H9 (cell line): ENCODE results near the gene CHD9. TPM values are rescaled to one million over a fixed set of nuclear protein-coding genes. Genes with fewer than 3 reads are reported as not detected.

Source experiments
- DNase-seq: peaks from one replicate; pipeline ENCODE4 v3.0.0-alpha.2; 2017
- H2AFZ ChIP-seq: one replicate; pipeline ENCODE4 v1.6.1; 2013; ENCODE audit warnings: mild to moderate bottlenecking, low read length, control low read depth, moderate library complexity
- H2AK5ac ChIP-seq: 2 replicates; pipeline ENCODE4 v1.6.1; 2013; ENCODE audit warnings: low read length, control low read depth, mixed read lengths; ENCODE audit not compliant: insufficient read length
- H2BK120ac ChIP-seq: one replicate; pipeline ENCODE4 v1.6.1; 2013; ENCODE audit warnings: low read depth, mild to moderate bottlenecking, low read length, control low read depth, inconsistent platforms; ENCODE audit not compliant: poor library complexity, severe bottlenecking
- H2BK12ac ChIP-seq: 2 replicates; pipeline ENCODE4 v1.6.1; 2013; ENCODE audit warnings: low read length, control low read depth, mixed read lengths, low read depth; ENCODE audit not compliant: insufficient read length
- H2BK15ac ChIP-seq: 2 replicates; pipeline ENCODE4 v1.6.1; 2013; ENCODE audit warnings: low read depth, low read length, control low read depth
- H2BK20ac ChIP-seq: one replicate; pipeline ENCODE4 v1.6.1; 2013; ENCODE audit warnings: low read depth, mild to moderate bottlenecking, low read length, control low read depth, inconsistent platforms; ENCODE audit not compliant: poor library complexity, severe bottlenecking
- H2BK5ac ChIP-seq: 2 replicates; pipeline ENCODE4 v1.6.1; 2013; ENCODE audit warnings: low read length, control low read depth, mixed read lengths; ENCODE audit not compliant: insufficient read length
- H3K14ac ChIP-seq: 2 replicates; pipeline ENCODE4 v1.6.1; 2013; ENCODE audit warnings: low read length, control low read depth; ENCODE audit not compliant: insufficient read depth
- H3K18ac ChIP-seq: 2 replicates; pipeline ENCODE4 v1.6.1; 2013; ENCODE audit warnings: low read depth, mild to moderate bottlenecking, mixed read lengths, low read length, control low read depth; ENCODE audit not compliant: insufficient read length
- H3K23ac ChIP-seq: 2 replicates; pipeline ENCODE4 v1.6.1; 2013; ENCODE audit warnings: low read length, control low read depth, mixed read lengths, low read depth; ENCODE audit not compliant: insufficient read length
- H3K23me2 ChIP-seq: 2 replicates; pipeline ENCODE4 v1.6.1; 2013; ENCODE audit warnings: low read depth, mild to moderate bottlenecking, mixed read lengths, low read length, control low read depth; ENCODE audit not compliant: insufficient read length, poor library complexity, severe bottlenecking
- H3K27ac ChIP-seq: 2 replicates; pipeline ENCODE4 v1.5.1; 2013; ENCODE audit warnings: low read length, control low read depth, mixed read lengths, low read depth; ENCODE audit not compliant: insufficient read length
- H3K27me3 ChIP-seq: 2 replicates; pipeline ENCODE4 v1.6.1; 2013; ENCODE audit warnings: low read length, control low read depth, inconsistent platforms; ENCODE audit not compliant: insufficient read depth
- H3K4ac ChIP-seq: 2 replicates; pipeline ENCODE4 v1.6.1; 2013; ENCODE audit warnings: low read depth, mild to moderate bottlenecking, control low read depth, inconsistent platforms, low read length, moderate library complexity
- H3K4me1 ChIP-seq: 2 replicates; pipeline ENCODE4 v1.6.1; 2013; ENCODE audit warnings: low read length, control low read depth, inconsistent platforms; ENCODE audit not compliant: insufficient read depth
- H3K4me2 ChIP-seq: 2 replicates; pipeline ENCODE4 v1.6.1; 2013; ENCODE audit warnings: low read length, control low read depth, mixed read lengths; ENCODE audit not compliant: insufficient read length, insufficient read depth
- H3K56ac ChIP-seq: 2 replicates; pipeline ENCODE4 v1.6.1; 2013; ENCODE audit warnings: low read depth, mild to moderate bottlenecking, mixed read lengths, low read length, control low read depth; ENCODE audit not compliant: insufficient read length
- H3K79me1 ChIP-seq: 2 replicates; pipeline ENCODE4 v1.6.1; 2013; ENCODE audit warnings: low read depth, mild to moderate bottlenecking, moderate library complexity, low read length, control low read depth, inconsistent platforms; ENCODE audit not compliant: insufficient read depth, poor library complexity, severe bottlenecking
- H3K79me2 ChIP-seq: 2 replicates; pipeline ENCODE4 v1.6.1; 2013; ENCODE audit warnings: low read length, control low read depth, inconsistent platforms; ENCODE audit not compliant: insufficient read depth
- H3K9ac ChIP-seq: 2 replicates; pipeline ENCODE4 v1.6.1; 2013; ENCODE audit warnings: low read length, control low read depth, mixed read lengths; ENCODE audit not compliant: insufficient read length; ENCODE audit errors: extremely low read depth
- H3K9me3 ChIP-seq: one replicate; pipeline ENCODE4 v1.6.1; 2013; ENCODE audit warnings: low read depth, low read length, inconsistent platforms; ENCODE audit not compliant: control insufficient read depth
- H3T11ph ChIP-seq: one replicate; pipeline ENCODE4 v1.6.1; 2013; ENCODE audit warnings: mild to moderate bottlenecking, low read length, control low read depth, inconsistent platforms
- H4K20me1 ChIP-seq: one replicate; pipeline ENCODE4 v1.6.1; 2013; ENCODE audit not compliant: control insufficient read depth, insufficient read length, insufficient read depth
- H4K5ac ChIP-seq: 2 replicates; pipeline ENCODE4 v1.6.1; 2013; ENCODE audit warnings: low read depth, mild to moderate bottlenecking, mixed read lengths, low read length, control low read depth; ENCODE audit not compliant: insufficient read length
- H4K8ac ChIP-seq: replicated peaks from 2 replicates; pipeline ENCODE4 v1.6.1; 2013; ENCODE audit warnings: low read length, control low read depth, mixed read lengths, low read depth; ENCODE audit not compliant: insufficient read length
- H4K91ac ChIP-seq: 2 replicates; pipeline ENCODE4 v1.6.1; 2013; ENCODE audit warnings: low read depth, mild to moderate bottlenecking, moderate library complexity, mixed read lengths, low read length, control low read depth; ENCODE audit not compliant: insufficient read length
- H3K27ac Mint-ChIP-seq, 3 experiments: 2 replicates in 2 of 3; 3 replicates in 1 of 3; pipeline ENCODE4 v1.8.0; 2020 to 2021; ENCODE audit warnings: mixed read lengths in 3 of 3, mild to moderate bottlenecking in 1 of 3, moderate library complexity in 1 of 3
- H3K27me3 Mint-ChIP-seq: 2 replicates; pipeline ENCODE4 v1.8.0; 2021; ENCODE audit warnings: low read depth, mild to moderate bottlenecking, moderate library complexity, mixed read lengths
- H3K36me3 Mint-ChIP-seq, 3 experiments: 2 replicates in 2 of 3; 3 replicates in 1 of 3; pipeline ENCODE4 v1.8.0; 2020 to 2021; ENCODE audit warnings: low read depth in 3 of 3, mixed read lengths in 3 of 3; ENCODE audit not compliant: insufficient read depth in 1 of 3
- H3K4me1 Mint-ChIP-seq, 2 experiments: 2 replicates each; pipeline ENCODE4 v1.8.0; 2020; ENCODE audit warnings: mixed read lengths in 2 of 2
- H3K4me3 Mint-ChIP-seq, 2 experiments: 2 replicates in 1 of 2; 3 replicates in 1 of 2; pipeline ENCODE4 v1.8.0; 2020 to 2021; ENCODE audit warnings: mild to moderate bottlenecking in 2 of 2, mixed read lengths in 2 of 2, moderate library complexity in 1 of 2
- H3K9me3 Mint-ChIP-seq, 2 experiments: 2 replicates in 1 of 2; 3 replicates in 1 of 2; pipeline ENCODE4 v1.8.0; 2020; ENCODE audit warnings: mild to moderate bottlenecking in 2 of 2, mixed read lengths in 2 of 2, moderate library complexity in 1 of 2
- WGBS: extraction: QIAGEN DNeasy Blood & Tissue Kit; methylation state at CpG from one replicate; pipeline ENCODE4 v1.1.7; 2013; ENCODE audit warnings: missing lambda C conversion rate, low lambda C conversion rate, mixed read lengths; ENCODE audit not compliant: insufficient read length; ENCODE audit errors: extremely low coverage; 5-methylcytosine and 5-hydroxymethylcytosine counted together
- total RNA-seq: library from RNA; stranded (reverse); gene quantifications from 2 replicates; pipeline ENCODE4 v1.2.1, GENCODE V29; 2021
- TF ChIP-seq, protein P1 (sequence below): fragments of 200-600 bp; sonication (generic); conservative IDR thresholded peaks from 3 replicates; pipeline ENCODE4 v1.8.0; 2021; ENCODE audit warnings: antibody characterized with exemption, mild to moderate bottlenecking

Gene CHD9
- total RNA-seq, 1 experiment from 2014 or later: 46.2 TPM

DNA sequence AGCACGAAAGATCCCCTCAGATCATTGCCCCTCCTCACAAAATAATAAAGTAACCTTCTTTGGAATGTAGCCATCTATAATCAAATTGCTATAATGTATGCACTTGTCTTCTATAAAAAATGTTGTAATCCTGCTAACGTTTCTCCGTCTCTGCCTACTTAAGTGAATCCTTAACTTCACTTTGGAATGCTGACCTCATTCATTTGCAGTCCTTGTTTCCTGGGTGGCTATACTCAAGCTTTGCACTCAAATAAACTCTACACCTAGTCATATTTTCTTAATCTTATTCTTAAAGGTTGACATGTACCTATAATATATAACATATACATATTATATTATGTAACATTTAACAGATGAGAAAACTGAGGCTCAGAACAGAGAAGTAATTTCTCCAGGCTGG is 24.8 kb upstream of the CHD9 start:
- H3K14ac ChIP-seq: no peak overlapping the region

More for the DNA sequence above, 24.8 kb upstream of the CHD9 start:
- no peak overlapping the region for H3K56ac ChIP-seq
- H3K27ac Mint-ChIP-seq: no peak overlapping the region; a peak in 1 of 7 replicates
- no peak overlapping the region for H4K91ac ChIP-seq
- H3K36me3 Mint-ChIP-seq: peaks cover 18 to 26% (median 19%) of the 10 kb centered on the region in 3 experiments
- no peaks in the 10 kb centered on the region for H4K20me1 ChIP-seq
- H3K23ac ChIP-seq: no peak overlapping the region
- no peaks in the 10 kb centered on the region for H3K79me1 ChIP-seq
- no peak overlapping the region for H2AFZ ChIP-seq
- no peak overlapping the region for H3T11ph ChIP-seq
- no peak overlapping the region for H4K8ac ChIP-seq
- peaks cover 17% of the 10 kb centered on the region for H3K9me3 ChIP-seq
- H3K79me2 ChIP-seq: no peaks in the 10 kb centered on the region
- H2BK5ac ChIP-seq: no peak overlapping the region
- H2AK5ac ChIP-seq: no peak overlapping the region
- peaks cover 21 to 22% of the 10 kb centered on the region in 2 experiments for H3K9me3 Mint-ChIP-seq
- H3K4me1 Mint-ChIP-seq: peaks cover 22 to 29% of the 10 kb centered on the region in 2 experiments
- no peak overlapping the region for H3K4me3 Mint-ChIP-seq
- TF ChIP-seq, protein P1, sequence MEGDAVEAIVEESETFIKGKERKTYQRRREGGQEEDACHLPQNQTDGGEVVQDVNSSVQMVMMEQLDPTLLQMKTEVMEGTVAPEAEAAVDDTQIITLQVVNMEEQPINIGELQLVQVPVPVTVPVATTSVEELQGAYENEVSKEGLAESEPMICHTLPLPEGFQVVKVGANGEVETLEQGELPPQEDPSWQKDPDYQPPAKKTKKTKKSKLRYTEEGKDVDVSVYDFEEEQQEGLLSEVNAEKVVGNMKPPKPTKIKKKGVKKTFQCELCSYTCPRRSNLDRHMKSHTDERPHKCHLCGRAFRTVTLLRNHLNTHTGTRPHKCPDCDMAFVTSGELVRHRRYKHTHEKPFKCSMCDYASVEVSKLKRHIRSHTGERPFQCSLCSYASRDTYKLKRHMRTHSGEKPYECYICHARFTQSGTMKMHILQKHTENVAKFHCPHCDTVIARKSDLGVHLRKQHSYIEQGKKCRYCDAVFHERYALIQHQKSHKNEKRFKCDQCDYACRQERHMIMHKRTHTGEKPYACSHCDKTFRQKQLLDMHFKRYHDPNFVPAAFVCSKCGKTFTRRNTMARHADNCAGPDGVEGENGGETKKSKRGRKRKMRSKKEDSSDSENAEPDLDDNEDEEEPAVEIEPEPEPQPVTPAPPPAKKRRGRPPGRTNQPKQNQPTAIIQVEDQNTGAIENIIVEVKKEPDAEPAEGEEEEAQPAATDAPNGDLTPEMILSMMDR: no peak
- H3K4me2 ChIP-seq: no peak overlapping the region
- no peak overlapping the region for H3K18ac ChIP-seq
- H2BK120ac ChIP-seq: no peak overlapping the region
- no peak overlapping the region for H3K4ac ChIP-seq
- no peaks in the 10 kb centered on the region for H3K27me3 ChIP-seq
- no peak overlapping the region for H3K9ac ChIP-seq
- no peaks in the 10 kb centered on the region for H3K23me2 ChIP-seq
- no peak overlapping the region for H3K27ac ChIP-seq
- no peak overlapping the region for H2BK15ac ChIP-seq
- H4K5ac ChIP-seq: no peak overlapping the region
- no peak overlapping the region for H2BK12ac ChIP-seq
- peaks cover 1% of the 10 kb centered on the region; the same call in 1 of the 2 replicates for H3K27me3 Mint-ChIP-seq
- WGBS: no CpG with 5 or more reads among the region's 3 CpGs
- no peak overlapping the region for H2BK20ac ChIP-seq
- no peak for DNase-seq
- H3K4me1 ChIP-seq: no peaks in the 10 kb centered on the region; the same call in 1 of the 2 replicates
